Measurements from ENCODE around the gene CRACDL.
"Not testable (repeated sequence)": the region's sequence is repeated elsewhere in the genome, so short reads cannot be mapped to it uniquely, and the experiment has no call there.

CRACDL gene

GRCh38 chr2:98776136-98776535 is 159.9 kb downstream of the CRACDL start:
- no peak for DNase-seq (ENCODE audit: low read depth in 2 of 2)

GRCh38 chr2:98775146-98775986 is 160.7 kb downstream of the CRACDL start:
- DNase-seq (ENCODE audit: low read depth in 2 of 2) = no peak

- DNase-seq (ENCODE audit: low read depth in 2 of 2) = no peak
These were observed 162.1 kb downstream of the CRACDL start for GRCh38 chr2:98773907-98774306.

GRCh38 chr2:98773169-98773568 is 162.9 kb downstream of the CRACDL start:
- no peak for DNase-seq (ENCODE audit: low read depth in 2 of 2)

GRCh38 chr2:98772536-98772935 is 163.5 kb downstream of the CRACDL start:
- DNase-seq (ENCODE audit: low read depth in 2 of 2) = no peak

- no peak for DNase-seq (ENCODE audit: low read depth in 2 of 2)
These were observed 164.1 kb downstream of the CRACDL start for GRCh38 chr2:98771721-98772524.

GRCh38 chr2:98771264-98771663 is 164.8 kb downstream of the CRACDL start:
- no peak for DNase-seq (ENCODE audit: low read depth in 2 of 2)

GRCh38 chr2:98769784-98770183 is 166.2 kb downstream of the CRACDL start:
- no peak for DNase-seq (ENCODE audit: low read depth in 2 of 2)

- DNase-seq (ENCODE audit: low read depth in 2 of 2) = no peak
These were observed 166.9 kb downstream of the CRACDL start for GRCh38 chr2:98769114-98769476.

GRCh38 chr2:98768384-98769113 is 167.5 kb downstream of the CRACDL start:
- DNase-seq (ENCODE audit: low read depth in 2 of 2) = no peak

GRCh38 chr2:98764499-98764898 is 171.5 kb downstream of the CRACDL start:
- DNase-seq (ENCODE audit: low read depth in 2 of 2) = no peak

GRCh38 chr2:98763209-98763951 is 172.6 kb downstream of the CRACDL start:
- DNase-seq (ENCODE audit: low read depth in 2 of 2) = no peak

GRCh38 chr2:98761909-98762308 is 174.1 kb downstream of the CRACDL start:
- DNase-seq (ENCODE audit: low read depth in 2 of 2) = no peak

GRCh38 chr2:98761267-98761781 is 174.7 kb downstream of the CRACDL start:
- DNase-seq (ENCODE audit: low read depth in 2 of 2) = no peak

GRCh38 chr2:98759827-98760625 is 176.0 kb downstream of the CRACDL start:
- DNase-seq (ENCODE audit: low read depth in 2 of 2) = no peak

- DNase-seq (ENCODE audit: low read depth in 2 of 2) = no peak
These were observed 176.7 kb downstream of the CRACDL start for GRCh38 chr2:98759338-98759737.

- DNase-seq (ENCODE audit: low read depth in 2 of 2) = peak; percentile 36 to 42
These were observed 178.1 kb downstream of the CRACDL start for GRCh38 chr2:98757904-98758421.

- DNase-seq (ENCODE audit: low read depth in 2 of 2) = no peak
These were observed 182.2 kb downstream of the CRACDL start for GRCh38 chr2:98753801-98754200.

- DNase-seq (ENCODE audit: low read depth in 2 of 2) = not testable (repeated sequence)
These were observed 183.3 kb downstream of the CRACDL start for GRCh38 chr2:98752711-98753110.

- no peak for DNase-seq (ENCODE audit: low read depth in 2 of 2)
These were observed 184.3 kb downstream of the CRACDL start for GRCh38 chr2:98751748-98752147.
